ENCODE data around the gene PDGFC. TPM values are rescaled to one million over a fixed set of nuclear protein-coding genes. Genes with fewer than 3 reads are reported as not detected.

The PDGFC gene
- total RNA-seq, 1 experiment from 2014 or later = 4.5 TPM

DNA sequence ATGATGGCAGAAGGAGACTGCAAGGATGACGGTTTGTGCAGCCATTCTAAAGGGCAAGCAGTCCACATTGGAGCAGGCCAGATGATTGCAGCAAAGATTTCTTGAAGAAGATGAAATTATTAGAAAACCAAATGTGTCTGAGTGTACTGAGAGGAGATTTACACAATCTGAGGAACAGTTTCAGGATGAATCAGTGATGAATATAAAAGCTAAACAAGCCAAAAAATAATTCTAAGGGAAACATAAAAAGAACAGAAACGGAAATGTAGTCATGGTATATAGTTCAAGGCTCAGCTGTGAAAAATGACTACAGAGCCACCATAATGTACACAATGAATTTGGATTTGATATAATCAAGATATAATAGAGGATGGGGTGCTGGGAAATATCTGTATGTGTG, 168.5 kb downstream of the PDGFC start:
- Histone ChIP-seq H2AK5ac (ENCODE audit: insufficient read length, low read length) (no peak overlapping the region), H2BK20ac (ENCODE audit: low read depth, low read length, poor library complexity, severe bottlenecking) (no peak overlapping the region), H3K23ac (ENCODE audit: insufficient read length, low read depth, low read length) (no peak overlapping the region), H3T11ph (ENCODE audit: low read length) (no peak overlapping the region), H3K9ac (ENCODE audit: extremely low read depth, insufficient read length, low read length) (no peak overlapping the region), H3K79me1 (ENCODE audit: insufficient read depth, low read depth, low read length, poor library complexity, severe bottlenecking) (no peaks in the 10 kb centered on the region), H3K27ac (ENCODE audit: insufficient read length, low read depth, low read length) (no peak overlapping the region), H3K23me2 (ENCODE audit: insufficient read length, low read depth, low read length, poor library complexity, severe bottlenecking) (no peaks in the 10 kb centered on the region), H3K9me3 (ENCODE audit: control insufficient read depth, low read depth, low read length) (no peaks in the 10 kb centered on the region), H4K5ac (ENCODE audit: insufficient read length, low read depth, low read length) (no peak overlapping the region), H3K27me3 (ENCODE audit: insufficient read depth, low read length) (no peaks in the 10 kb centered on the region), H2BK15ac (ENCODE audit: low read depth, low read length) (no peak overlapping the region), H3K18ac (ENCODE audit: insufficient read length, low read depth, low read length) (no peak overlapping the region), H4K20me1 (ENCODE audit: control insufficient read depth, insufficient read depth, insufficient read length) (no peaks in the 10 kb centered on the region), H3K14ac (ENCODE audit: insufficient read depth, low read length) (no peak overlapping the region), H2BK12ac (ENCODE audit: insufficient read length, low read depth, low read length) (no peak overlapping the region), H3K4me1 (ENCODE audit: insufficient read depth, low read length) (no peaks in the 10 kb centered on the region), H3K4me2 (ENCODE audit: insufficient read depth, insufficient read length, low read length) (no peak overlapping the region), H3K4ac (ENCODE audit: low read depth, low read length) (no peak overlapping the region), H4K8ac (replicated peaks; ENCODE audit: insufficient read length, low read depth, low read length) (no peak overlapping the region), H4K91ac (ENCODE audit: insufficient read length, low read depth, low read length) (no peak overlapping the region), H3K79me2 (ENCODE audit: insufficient read depth, low read length) (no peaks in the 10 kb centered on the region), H2BK120ac (ENCODE audit: low read depth, low read length, poor library complexity, severe bottlenecking) (no peak overlapping the region), H3K56ac (ENCODE audit: insufficient read length, low read depth, low read length) (no peak overlapping the region), H2AFZ (ENCODE audit: low read length) (no peak overlapping the region), H2BK5ac (ENCODE audit: insufficient read length, low read length) (no peak overlapping the region)
- Mint-ChIP-seq H3K4me1 (peaks cover 4 to 6% of the 10 kb centered on the region in 2 experiments), H3K27ac (no peak overlapping the region), H3K4me3 (no peak overlapping the region), H3K27me3 (ENCODE audit: low read depth) (no peaks in the 10 kb centered on the region), H3K36me3 (ENCODE audit: insufficient read depth in 1 of 3, low read depth in 3 of 3) (no peaks in the 10 kb centered on the region), H3K9me3 (no peaks in the 10 kb centered on the region)
- WGBS (ENCODE audit: extremely low coverage, insufficient read length, low lambda C conversion rate) = no CpG with 5 or more reads among the region's 2 CpGs
- TF ChIP-seq, protein P1, sequence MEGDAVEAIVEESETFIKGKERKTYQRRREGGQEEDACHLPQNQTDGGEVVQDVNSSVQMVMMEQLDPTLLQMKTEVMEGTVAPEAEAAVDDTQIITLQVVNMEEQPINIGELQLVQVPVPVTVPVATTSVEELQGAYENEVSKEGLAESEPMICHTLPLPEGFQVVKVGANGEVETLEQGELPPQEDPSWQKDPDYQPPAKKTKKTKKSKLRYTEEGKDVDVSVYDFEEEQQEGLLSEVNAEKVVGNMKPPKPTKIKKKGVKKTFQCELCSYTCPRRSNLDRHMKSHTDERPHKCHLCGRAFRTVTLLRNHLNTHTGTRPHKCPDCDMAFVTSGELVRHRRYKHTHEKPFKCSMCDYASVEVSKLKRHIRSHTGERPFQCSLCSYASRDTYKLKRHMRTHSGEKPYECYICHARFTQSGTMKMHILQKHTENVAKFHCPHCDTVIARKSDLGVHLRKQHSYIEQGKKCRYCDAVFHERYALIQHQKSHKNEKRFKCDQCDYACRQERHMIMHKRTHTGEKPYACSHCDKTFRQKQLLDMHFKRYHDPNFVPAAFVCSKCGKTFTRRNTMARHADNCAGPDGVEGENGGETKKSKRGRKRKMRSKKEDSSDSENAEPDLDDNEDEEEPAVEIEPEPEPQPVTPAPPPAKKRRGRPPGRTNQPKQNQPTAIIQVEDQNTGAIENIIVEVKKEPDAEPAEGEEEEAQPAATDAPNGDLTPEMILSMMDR (conservative IDR thresholded peaks at IDR 0.05) = no peak
- DNase-seq = no peak
